Cerebellar cortex (tissue), 1 donor: ENCODE results near the gene LRRC71.
"Not testable (repeated sequence)": the region's sequence is repeated elsewhere in the genome, so short reads cannot be mapped to it uniquely, and the experiment has no call there.

Experiments
- DNase-seq: peaks from one replicate; pipeline ENCODE4 v3.0.0-alpha.2; 2015; ENCODE audit warnings: low spot score

LRRC71 gene

GRCh38 chr1:156905651-156906050 lies 14.8 kb upstream of the LRRC71 start:
- DNase-seq: no peak

- no peak for DNase-seq
Observed at GRCh38 chr1:156906206-156906906, 14.1 kb upstream of the LRRC71 start.

DNA sequence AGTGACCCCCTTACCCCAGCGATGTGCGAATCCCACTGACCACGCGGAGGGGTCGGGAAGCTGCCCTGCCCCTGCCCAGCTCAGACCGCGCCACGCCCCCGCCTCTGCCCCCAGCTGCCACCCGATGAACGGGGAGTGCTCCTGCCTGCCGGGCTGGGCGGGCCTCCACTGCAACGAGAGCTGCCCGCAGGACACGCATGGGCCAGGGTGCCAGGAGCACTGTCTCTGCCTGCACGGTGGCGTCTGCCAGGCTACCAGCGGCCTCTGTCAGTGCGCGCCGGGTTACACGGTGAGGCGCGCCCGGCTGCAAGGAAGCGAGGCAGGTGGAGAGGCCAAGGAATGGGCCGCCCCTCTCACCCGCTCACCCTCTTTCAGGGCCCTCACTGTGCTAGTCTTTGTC lies 11.9 kb upstream of the LRRC71 start:
- no peak for DNase-seq

DNA sequence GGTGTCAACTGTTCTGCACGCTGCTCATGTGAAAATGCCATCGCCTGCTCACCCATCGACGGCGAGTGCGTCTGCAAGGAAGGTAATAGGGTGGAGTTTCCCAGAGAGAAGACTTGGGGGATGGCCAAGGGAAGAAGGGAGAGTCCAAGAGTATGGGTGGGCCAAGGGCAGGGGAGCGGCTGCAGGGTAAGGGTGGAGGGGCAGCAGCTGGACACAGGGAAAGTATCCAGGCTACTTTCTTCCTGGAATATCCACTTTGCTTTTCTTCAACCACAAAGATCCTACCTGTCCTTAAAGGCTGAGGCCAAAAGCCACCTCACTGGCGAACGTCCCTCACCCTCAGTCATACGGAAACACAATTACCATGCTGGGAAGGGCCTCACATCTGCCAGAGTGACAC lies 11.5 kb upstream of the LRRC71 start:
- DNase-seq: no peak

GRCh38 chr1:156909671-156910070 lies 10.8 kb upstream of the LRRC71 start:
- no peak for DNase-seq

DNA sequence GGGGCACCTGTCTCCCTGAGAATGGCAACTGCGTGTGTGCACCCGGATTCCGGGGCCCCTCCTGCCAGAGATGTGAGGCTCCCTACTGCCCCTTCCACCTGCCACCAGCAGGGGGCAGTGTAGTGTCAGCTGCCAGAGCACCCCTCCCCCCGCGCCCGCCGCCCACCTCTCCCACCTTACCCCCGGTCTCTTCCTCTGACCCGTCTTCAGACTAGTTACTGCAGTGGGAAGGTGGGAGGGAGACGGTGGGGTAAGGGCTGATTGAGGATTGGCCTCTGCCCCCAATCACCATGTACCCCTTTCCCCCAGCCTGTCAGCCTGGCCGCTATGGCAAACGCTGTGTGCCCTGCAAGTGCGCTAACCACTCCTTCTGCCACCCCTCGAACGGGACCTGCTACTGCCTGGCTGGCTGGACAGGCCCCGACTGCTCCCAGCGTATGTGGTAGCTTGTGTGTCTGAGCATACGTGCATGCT lies 10.1 kb upstream of the LRRC71 start:
- no peak for DNase-seq

DNA sequence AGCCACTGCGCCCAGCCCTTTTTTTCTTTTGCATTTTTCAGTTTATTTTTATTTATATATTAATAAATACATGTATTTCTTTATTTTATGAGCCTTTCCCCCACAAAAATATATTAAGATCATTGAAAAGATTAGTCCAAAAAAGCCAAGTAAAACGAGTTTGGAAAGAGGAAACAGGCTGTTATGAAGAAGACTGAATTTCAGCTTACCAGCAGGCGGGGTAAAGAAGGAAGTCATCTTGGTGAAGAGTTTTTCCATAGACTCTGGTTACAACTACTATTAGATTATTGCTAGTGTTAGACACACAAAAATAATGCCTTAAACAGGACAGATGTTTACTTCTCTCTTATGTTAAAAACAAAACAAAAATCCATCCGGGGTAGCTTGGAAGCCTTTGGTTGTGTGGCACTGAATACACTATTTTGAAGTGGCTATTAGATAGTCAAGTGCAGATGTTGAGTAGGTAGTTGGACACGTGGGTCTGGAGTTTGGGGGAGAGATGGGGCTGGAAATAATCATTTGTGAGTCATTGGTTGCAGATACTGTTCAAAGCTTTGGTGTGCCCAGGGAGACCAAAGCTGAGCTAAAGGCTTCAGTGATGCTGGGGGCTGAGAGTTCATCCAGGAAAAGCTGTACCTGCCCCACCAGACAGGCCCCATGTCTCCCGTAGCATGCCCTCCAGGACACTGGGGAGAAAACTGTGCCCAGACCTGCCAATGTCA lies 8.7 kb upstream of the LRRC71 start:
- DNase-seq: no peak

GRCh38 chr1:156912310-156912709 lies 8.1 kb upstream of the LRRC71 start:
- DNase-seq: no peak

DNA sequence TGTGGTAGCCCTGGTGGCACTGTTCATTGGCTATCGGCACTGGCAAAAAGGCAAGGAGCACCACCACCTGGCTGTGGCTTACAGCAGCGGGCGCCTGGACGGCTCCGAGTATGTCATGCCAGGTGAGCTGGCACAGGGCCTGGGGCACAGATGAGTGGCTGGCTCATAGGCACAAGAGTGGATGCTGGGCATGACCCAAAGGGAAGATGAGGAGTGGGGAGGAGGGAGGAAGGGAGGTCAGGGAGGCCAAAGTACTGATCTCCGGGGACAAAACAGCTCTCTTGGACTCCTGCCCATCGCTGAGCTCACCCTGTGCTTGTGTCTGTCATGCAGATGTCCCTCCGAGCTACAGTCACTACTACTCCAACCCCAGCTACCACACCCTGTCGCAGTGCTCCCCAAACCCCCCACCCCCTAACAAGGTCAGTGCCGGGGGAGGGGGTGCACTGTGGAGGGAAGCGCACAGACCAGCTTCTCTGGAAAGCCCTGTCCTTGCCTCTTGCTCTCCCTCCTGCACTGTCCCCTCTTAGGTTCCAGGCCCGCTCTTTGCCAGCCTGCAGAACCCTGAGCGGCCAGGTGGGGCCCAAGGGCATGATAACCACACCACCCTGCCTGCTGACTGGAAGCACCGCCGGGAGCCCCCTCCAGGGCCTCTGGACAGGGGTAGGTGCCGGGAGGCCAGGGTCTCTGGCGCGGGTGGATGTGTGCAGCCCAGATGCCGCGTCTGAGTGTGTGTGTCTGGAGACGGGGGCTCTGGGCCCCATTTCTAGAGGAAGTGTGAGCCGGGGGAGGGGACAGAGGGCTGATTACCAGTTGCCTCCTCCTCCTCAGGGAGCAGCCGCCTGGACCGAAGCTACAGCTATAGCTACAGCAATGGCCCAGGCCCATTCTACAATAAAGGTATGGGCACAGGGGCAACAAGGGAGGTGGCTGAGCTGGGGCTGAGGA lies 7.3 kb upstream of the LRRC71 start:
- no peak for DNase-seq

- DNase-seq: no peak
Observed at GRCh38 chr1:156913809-156914387, 6.5 kb upstream of the LRRC71 start.

GRCh38 chr1:156914440-156914856 lies 6.0 kb upstream of the LRRC71 start:
- DNase-seq: no peak

DNA sequence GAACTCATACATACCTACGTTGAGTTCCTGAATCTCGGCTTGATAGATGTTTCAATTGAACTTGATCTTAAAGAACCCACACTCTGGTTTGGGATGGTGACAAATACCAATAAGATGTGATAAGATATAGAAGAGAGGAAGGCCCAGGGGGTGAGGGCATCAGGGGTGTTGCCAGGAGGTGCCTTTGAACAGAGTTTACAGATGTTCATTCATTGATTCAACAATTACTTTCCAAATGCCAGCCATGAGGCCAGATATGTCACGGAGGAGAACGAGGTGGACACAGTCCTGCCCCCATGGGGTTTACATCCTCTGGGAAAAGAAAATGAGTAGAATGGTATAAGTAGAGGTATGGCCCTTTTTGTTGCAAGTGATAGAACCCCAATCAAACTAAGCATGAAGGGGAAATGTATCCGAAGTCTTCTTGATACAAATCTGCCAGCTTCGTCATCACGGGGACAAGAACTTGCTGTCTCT lies 659 bp downstream of the LRRC71 start:
- no peak for DNase-seq

DNA sequence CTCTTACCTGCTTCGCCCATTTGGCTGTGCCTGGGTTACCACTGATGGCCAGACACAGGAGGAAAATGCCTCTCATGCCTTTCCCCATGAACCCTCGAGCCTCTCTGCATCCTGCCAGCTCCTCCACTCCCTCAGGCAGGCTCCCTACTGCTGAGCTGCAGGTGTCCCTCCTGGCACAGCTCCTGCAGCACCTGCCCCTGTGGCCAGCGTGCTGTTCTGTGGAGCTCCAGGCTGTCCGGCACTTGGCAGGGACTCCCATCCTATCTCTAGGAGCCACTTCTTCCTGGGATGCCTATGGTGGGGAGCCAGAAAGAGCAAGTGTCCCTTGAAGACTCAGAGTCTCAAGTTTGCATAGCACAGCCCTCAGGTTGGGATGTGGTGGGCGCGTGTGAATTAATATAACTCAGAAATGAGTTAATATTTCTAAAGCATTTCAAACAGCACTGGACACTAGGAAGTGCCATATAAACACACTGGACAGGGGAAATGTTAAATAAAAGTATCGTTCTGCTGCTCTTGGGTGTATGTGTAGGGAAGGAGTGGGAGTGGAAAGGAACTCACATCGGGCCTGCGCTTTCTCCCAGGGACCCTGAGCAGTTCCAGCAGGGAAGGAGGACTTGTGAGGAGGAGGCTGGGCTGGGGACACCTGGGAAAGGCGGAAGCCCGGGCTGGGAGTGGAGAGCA lies 2.7 kb downstream of the LRRC71 start:
- no peak for DNase-seq

DNA sequence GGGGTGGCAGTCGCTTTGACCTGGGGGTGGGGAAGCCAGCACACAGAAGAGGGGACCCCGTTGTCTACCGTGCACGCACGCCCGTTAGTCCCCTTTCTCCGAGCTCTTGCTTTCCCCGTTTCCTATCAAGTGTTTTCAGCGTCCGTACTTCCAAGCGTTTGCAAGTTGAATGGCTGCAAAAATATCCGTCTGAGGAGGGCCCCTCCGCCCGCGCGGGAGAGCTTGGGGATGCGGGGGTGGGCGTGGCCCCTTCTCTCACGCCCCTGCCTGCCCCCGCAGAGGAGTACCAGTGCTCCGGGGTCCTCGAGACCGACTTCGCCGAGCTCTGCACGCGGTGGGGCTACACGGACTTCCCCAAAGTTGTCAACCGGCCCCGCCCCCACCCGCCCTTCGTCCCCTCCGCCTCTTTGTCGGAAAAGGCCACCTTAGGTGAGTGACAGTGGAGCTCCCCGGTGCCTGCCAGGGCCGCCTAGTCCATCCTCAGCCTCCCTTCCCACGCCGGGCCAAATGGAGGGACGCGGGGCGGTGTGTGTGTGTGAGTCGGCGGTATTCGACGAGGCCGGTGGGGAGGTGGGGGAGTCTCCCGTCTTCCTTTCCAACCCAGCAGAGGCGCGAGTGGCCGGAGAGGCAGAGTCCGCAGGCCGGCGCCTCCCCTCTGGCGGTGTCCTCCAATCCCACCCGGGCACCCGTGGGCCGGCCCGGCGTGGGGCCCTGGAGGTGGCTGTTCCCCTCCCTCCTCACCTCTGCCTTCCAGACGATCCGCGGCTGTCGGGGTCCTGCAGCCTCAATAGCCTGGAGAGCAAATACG lies 3.4 kb downstream of the LRRC71 start:
- DNase-seq: no peak

- DNase-seq: no peak
Observed at GRCh38 chr1:156924478-156925153, 4.2 kb downstream of the LRRC71 start.

GRCh38 chr1:156925154-156926010 lies 5.0 kb downstream of the LRRC71 start:
- no peak for DNase-seq

GRCh38 chr1:156926175-156926574 lies 5.7 kb downstream of the LRRC71 start:
- no peak for DNase-seq

DNA sequence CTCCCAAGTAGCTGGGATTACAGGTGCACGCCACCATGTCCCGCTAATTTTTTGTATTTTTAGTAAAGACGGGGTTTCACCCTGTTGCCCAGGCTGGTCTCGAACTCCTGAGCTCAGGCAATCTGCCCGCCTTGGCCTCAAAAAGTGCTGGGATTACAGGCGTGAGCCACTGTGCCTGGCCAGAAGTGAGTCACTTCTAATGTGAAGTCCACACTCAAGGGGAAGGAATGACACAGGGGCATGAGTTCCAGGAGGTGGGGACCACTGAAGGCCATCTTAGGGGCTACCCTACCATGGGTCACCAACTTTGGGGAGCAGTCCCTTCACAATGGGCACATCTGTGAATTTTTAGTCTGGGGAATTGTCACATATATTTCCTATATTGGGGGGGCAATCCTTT lies 6.3 kb downstream of the LRRC71 start:
- not testable (repeated sequence) for DNase-seq
